Mesothelial cell of epicardium (in vitro differentiated cells): Measurements from ENCODE around the gene CYB561D1. TPM values are rescaled to one million over a fixed set of nuclear protein-coding genes. Genes with fewer than 3 reads are reported as not detected.

Experiments used
- DNase-seq, 2 experiments: peaks; one replicate each; pipeline ENCODE4 v3.0.0; 2021; ENCODE audit warnings: low spot score in 2 of 2; ENCODE audit not compliant: unreplicated experiment in 2 of 2
- H3K27ac Mint-ChIP-seq: 2 replicates; pipeline ENCODE4 v1.8.0; 2021; ENCODE audit warnings: mixed read lengths
- H3K27me3 Mint-ChIP-seq: 2 replicates; pipeline ENCODE4 v1.8.0; 2021; ENCODE audit warnings: low read depth, mixed read lengths
- H3K36me3 Mint-ChIP-seq: 2 replicates; pipeline ENCODE4 v1.8.0; 2021; ENCODE audit warnings: mixed read lengths
- H3K4me1 Mint-ChIP-seq: 2 replicates; pipeline ENCODE4 v1.8.0; 2021; ENCODE audit warnings: mixed read lengths
- H3K4me3 Mint-ChIP-seq: 2 replicates; pipeline ENCODE4 v1.8.0; 2021; ENCODE audit warnings: mild to moderate bottlenecking, moderate library complexity, mixed read lengths
- H3K9me3 Mint-ChIP-seq: 2 replicates; pipeline ENCODE4 v1.8.0; 2021; ENCODE audit warnings: mixed read lengths
- CTCF ChIP-seq: fragments of 200-600 bp; sonication (generic); IDR thresholded peaks from one replicate; pipeline ENCODE4 v1.5.0; 2021; ENCODE audit warnings: antibody characterized with exemption; ENCODE audit not compliant: unreplicated experiment
- total RNA-seq: library from RNA; stranded (reverse); gene quantifications from 3 replicates; pipeline ENCODE4 v1.2.1, GENCODE V29; 2021

Gene CYB561D1
- total RNA-seq, 1 donor from 2014 or later = 9.5 TPM

GRCh38 chr1:109482242-109482641 is 11.7 kb upstream of the CYB561D1 start:
- TF ChIP-seq CTCF = no peak

GRCh38 chr1:109482791-109483671 is 10.9 kb upstream of the CYB561D1 start:
- H3K9me3 Mint-ChIP-seq = no peaks in the 10 kb centered on the region
- no peak for TF ChIP-seq CTCF
- H3K4me1 Mint-ChIP-seq = peaks cover 21% of the 10 kb centered on the region
- DNase-seq = peak in 1 of 2 experiments; percentile 60
- peak overlapping the region; percentile 70 for H3K27ac Mint-ChIP-seq
- H3K27me3 Mint-ChIP-seq = peaks cover 43% of the 10 kb centered on the region
- H3K36me3 Mint-ChIP-seq = no peaks in the 10 kb centered on the region
- peak overlapping the region; percentile 87 for H3K4me3 Mint-ChIP-seq

More at GRCh38 chr1:109482242-109482641, 11.7 kb upstream of the CYB561D1 start:
- no peak overlapping the region for H3K27ac Mint-ChIP-seq
- H3K27me3 Mint-ChIP-seq = peaks cover 46% of the 10 kb centered on the region
- no peak for DNase-seq
- H3K4me1 Mint-ChIP-seq = peaks cover 21% of the 10 kb centered on the region
- no peaks in the 10 kb centered on the region for H3K9me3 Mint-ChIP-seq
- H3K36me3 Mint-ChIP-seq = no peaks in the 10 kb centered on the region
- peak overlapping the region; percentile 87 for H3K4me3 Mint-ChIP-seq

GRCh38 chr1:109483672-109484518 is 10.0 kb upstream of the CYB561D1 start, which contains the start of gene ATXN7L2:
ATXN7L2 (plus strand) TSS chr1:109483905; CDS start chr1:109483954, 49 bp downstream.
- Mint-ChIP-seq H3K4me1 (peaks cover 21% of the 10 kb centered on the region), H3K36me3 (peaks cover 2% of the 10 kb centered on the region), H3K27me3 (peaks cover 34% of the 10 kb centered on the region), H3K4me3 (peak within 1 kb of the TSS; percentile 87), H3K27ac (peak within 1 kb of the TSS; percentile 91), H3K9me3 (no peaks in the 10 kb centered on the region)
- no peak for TF ChIP-seq CTCF
- peak; percentile 90 to 93 for DNase-seq

- Mint-ChIP-seq H3K36me3 (peaks cover 2% of the 10 kb centered on the region), H3K4me3 (peak overlapping the region; percentile 87), H3K9me3 (no peaks in the 10 kb centered on the region), H3K27ac (peak overlapping the region; percentile 91), H3K4me1 (peaks cover 21% of the 10 kb centered on the region), H3K27me3 (peaks cover 29% of the 10 kb centered on the region)
- DNase-seq = no peak
- no peak for TF ChIP-seq CTCF
Observed at GRCh38 chr1:109484519-109484975, 9.3 kb upstream of the CYB561D1 start.

GRCh38 chr1:109485001-109485400 is 8.9 kb upstream of the CYB561D1 start:
- H3K36me3 Mint-ChIP-seq = peaks cover 2% of the 10 kb centered on the region
- H3K27me3 Mint-ChIP-seq = peaks cover 24% of the 10 kb centered on the region
- peak overlapping the region; percentile 87 for H3K4me3 Mint-ChIP-seq
- peaks cover 21% of the 10 kb centered on the region for H3K4me1 Mint-ChIP-seq
- no peak for TF ChIP-seq CTCF
- no peak for DNase-seq
- H3K9me3 Mint-ChIP-seq = no peaks in the 10 kb centered on the region
- peak overlapping the region; percentile 91 for H3K27ac Mint-ChIP-seq
